SU-DHL-6 (cell line): ENCODE measurements around the gene GJD4.

Experiments used
- CTCF ChIP-seq: fragments of 200-600 bp; sonication (generic); IDR thresholded peaks from one replicate; pipeline ENCODE4 v1.5.1; 2017; ENCODE audit warnings: antibody characterized with exemption, mild to moderate bottlenecking, low read length, moderate library complexity; ENCODE audit not compliant: insufficient read depth, poor library complexity, severe bottlenecking
- EZH2phosphoT487 ChIP-seq: fragments of 200-600 bp; sonication (generic), shearing (Covaris generic); conservative IDR thresholded peaks from 2 replicates; pipeline ENCODE4 v1.6.1; 2018; ENCODE audit warnings: mild to moderate bottlenecking, antibody characterized with exemption, low read length, moderate library complexity, mixed read lengths

DNA sequence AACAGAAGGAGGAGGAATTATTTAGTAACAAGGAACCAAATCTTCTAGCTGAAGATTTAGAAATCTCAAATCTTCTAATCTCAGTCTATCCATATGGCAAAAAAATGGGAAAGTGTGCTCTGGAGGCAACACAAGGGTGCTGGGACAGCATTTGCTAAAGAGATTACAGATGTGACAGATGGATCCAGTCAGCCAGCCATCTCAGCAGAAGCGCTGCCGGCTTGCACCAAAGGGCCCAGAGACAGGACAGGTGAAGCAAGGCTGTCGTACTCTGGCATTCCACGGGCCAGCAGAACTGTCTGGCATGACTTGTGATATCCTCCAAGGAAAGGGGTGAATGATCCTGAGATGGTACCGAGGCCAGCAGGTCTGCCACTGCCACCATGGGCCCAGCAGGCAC is 45.7 kb upstream of the GJD4 start:
- TF ChIP-seq CTCF (no peak), EZH2phosphoT487 (no peak)
